Measurements from ENCODE around the gene CSTPP1.

DNA sequence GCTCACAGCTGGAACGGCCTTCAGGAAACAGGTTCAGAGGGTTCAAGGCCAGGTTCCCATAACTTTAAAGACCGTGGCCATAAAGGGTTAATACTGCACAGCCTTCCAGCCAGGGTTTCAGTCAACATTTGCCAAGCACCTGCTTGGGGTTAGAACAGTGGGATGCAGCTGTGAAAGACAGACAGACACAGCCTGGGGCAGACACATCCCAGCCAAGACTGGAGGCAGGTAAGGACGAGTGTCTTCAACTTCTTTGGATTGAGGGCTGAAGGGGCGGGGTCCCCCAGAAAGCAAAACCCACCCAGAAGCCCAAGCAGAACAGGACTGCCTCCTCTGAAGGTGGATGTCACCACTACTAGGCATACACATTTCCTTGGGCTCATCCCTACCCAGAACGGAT, 225.9 kb downstream of the CSTPP1 start:
- TF ChIP-seq, protein P1, sequence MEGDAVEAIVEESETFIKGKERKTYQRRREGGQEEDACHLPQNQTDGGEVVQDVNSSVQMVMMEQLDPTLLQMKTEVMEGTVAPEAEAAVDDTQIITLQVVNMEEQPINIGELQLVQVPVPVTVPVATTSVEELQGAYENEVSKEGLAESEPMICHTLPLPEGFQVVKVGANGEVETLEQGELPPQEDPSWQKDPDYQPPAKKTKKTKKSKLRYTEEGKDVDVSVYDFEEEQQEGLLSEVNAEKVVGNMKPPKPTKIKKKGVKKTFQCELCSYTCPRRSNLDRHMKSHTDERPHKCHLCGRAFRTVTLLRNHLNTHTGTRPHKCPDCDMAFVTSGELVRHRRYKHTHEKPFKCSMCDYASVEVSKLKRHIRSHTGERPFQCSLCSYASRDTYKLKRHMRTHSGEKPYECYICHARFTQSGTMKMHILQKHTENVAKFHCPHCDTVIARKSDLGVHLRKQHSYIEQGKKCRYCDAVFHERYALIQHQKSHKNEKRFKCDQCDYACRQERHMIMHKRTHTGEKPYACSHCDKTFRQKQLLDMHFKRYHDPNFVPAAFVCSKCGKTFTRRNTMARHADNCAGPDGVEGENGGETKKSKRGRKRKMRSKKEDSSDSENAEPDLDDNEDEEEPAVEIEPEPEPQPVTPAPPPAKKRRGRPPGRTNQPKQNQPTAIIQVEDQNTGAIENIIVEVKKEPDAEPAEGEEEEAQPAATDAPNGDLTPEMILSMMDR (IDR thresholded peaks at IDR 0.05), result no peak
- TF ChIP-seq POLR2A (IDR thresholded peaks at IDR 0.05), result no peak

Data from lower leg skin (tissue), 3 donors.